Measurements from ENCODE around the gene IARS2. TPM values are rescaled to one million over a fixed set of nuclear protein-coding genes. Genes with fewer than 3 reads are reported as not detected.
A peak's percentile ranks its signal among the peaks of the same experiment; 100 is the strongest.

Gene IARS2
- total RNA-seq, 1 experiment from 2014 or later: 123 TPM

DNA sequence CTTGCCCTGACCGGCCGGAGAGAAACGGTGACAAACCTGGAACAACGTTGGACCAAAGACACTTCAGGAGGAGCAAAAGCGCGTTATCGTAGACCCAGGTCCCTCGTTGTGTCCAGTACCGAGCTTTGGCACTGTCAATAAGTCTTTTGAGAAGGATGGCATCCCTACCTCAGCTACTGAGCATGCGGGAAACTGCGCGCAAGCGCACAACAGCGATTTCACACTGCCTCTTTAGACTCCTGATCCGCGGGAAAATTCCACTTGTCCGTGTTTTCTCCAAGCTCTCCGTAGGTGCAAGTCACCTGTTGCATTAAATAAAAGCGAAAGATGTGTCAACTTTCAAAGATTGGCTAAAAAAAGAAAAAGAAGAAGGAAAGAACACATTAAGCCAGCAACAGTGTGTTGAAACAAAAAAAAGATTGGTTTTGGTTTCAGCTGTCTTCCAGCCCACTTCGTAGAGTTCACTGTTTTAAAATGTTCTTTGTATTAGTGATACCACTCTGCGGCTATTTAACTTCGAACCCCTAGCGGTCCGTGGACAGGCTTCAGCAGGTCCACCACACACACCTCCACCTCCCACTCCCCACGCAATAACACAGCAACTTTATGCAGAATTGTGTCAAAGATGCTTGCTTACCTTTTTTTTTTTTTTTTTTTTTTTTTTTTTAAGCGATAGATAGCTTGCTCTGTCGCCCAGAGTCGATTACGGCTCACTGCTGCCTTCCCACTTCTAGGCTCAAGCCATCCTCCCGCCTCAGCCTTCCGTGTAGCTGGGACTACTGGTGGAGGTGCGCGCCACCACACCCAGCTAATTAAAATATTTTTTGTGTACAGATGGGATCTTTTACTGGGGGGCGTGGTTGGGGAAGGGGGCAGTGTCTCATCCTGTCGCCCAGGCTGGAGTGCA lies 4.0 kb upstream of the IARS2 start, which contains the start of gene BPNT1:
TSS of gene BPNT1 (minus strand) at position 139 of the 907 bp plus-strand sequence. CDS start 9,942 bp downstream, outside the sequence.
- H3K9me3 Mint-ChIP-seq (ENCODE audit: unreplicated experiment): no peaks in the 10 kb centered on the region
- no peaks in the 10 kb centered on the region for H3K27me3 Mint-ChIP-seq (ENCODE audit: insufficient read depth, unreplicated experiment)
- BruUV-seq (replicated peaks): no TSS peak
- peaks cover 14% of the 10 kb centered on the region for H3K36me3 Mint-ChIP-seq (ENCODE audit: insufficient read depth, unreplicated experiment)
- intact Hi-C loops (cut with micrococcal nuclease; ENCODE audit: unreplicated experiment): loop anchor here (1.0 kb wide), 1 partner anchor 44 kb away; the partner anchor contains the start of gene EPRS1
- Histone ChIP-seq H3K4me1 (0 out of 2 replicates have a peak, but pooled peaks cover 5% of the 10 kb centered on the region), H3K4me3 (ENCODE audit: low read depth, low read length) (peak within 1 kb of the TSS; percentile 69), H3K9me3 (no peaks in the 10 kb centered on the region), H3K36me3 (ENCODE audit: control insufficient read depth, insufficient read depth, low read length) (no peaks in the 10 kb centered on the region), H3K27me3 (replicated peaks; ENCODE audit: control insufficient read depth, insufficient read depth, low read length) (no peaks in the 10 kb centered on the region)
- H3K4me3 Mint-ChIP-seq (ENCODE audit: unreplicated experiment): peak within 1 kb of the TSS; percentile 100
- POLR2A ChIA-PET: interaction anchor here (0.6 to 0.9 kb wide), 3 partner anchors 44 to 112 kb away, joined by 4 to 6 read pairs (median 5); partner anchors contain the start of gene EPRS1
- H3K27ac Mint-ChIP-seq (ENCODE audit: unreplicated experiment): peak within 1 kb of the TSS; percentile 94
- peak; percentile 96 to 97 for DNase-seq
- H3K4me1 Mint-ChIP-seq (ENCODE audit: low read depth, unreplicated experiment): no peaks in the 10 kb centered on the region
- CTCF ChIA-PET: interaction anchor here (0.6 to 0.7 kb wide), 7 partner anchors 23 to 459 kb away, joined by 3 to 5 read pairs (median 4); partner anchors contain the start of gene EPRS1
- TF ChIP-seq, protein P1, sequence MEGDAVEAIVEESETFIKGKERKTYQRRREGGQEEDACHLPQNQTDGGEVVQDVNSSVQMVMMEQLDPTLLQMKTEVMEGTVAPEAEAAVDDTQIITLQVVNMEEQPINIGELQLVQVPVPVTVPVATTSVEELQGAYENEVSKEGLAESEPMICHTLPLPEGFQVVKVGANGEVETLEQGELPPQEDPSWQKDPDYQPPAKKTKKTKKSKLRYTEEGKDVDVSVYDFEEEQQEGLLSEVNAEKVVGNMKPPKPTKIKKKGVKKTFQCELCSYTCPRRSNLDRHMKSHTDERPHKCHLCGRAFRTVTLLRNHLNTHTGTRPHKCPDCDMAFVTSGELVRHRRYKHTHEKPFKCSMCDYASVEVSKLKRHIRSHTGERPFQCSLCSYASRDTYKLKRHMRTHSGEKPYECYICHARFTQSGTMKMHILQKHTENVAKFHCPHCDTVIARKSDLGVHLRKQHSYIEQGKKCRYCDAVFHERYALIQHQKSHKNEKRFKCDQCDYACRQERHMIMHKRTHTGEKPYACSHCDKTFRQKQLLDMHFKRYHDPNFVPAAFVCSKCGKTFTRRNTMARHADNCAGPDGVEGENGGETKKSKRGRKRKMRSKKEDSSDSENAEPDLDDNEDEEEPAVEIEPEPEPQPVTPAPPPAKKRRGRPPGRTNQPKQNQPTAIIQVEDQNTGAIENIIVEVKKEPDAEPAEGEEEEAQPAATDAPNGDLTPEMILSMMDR (IDR thresholded peaks at IDR 0.05; ENCODE audit: insufficient read depth in 1 of 2, low read depth in 1 of 2, low read length in 1 of 2, severe bottlenecking in 1 of 2, unreplicated experiment in 1 of 2): no peak

DNA sequence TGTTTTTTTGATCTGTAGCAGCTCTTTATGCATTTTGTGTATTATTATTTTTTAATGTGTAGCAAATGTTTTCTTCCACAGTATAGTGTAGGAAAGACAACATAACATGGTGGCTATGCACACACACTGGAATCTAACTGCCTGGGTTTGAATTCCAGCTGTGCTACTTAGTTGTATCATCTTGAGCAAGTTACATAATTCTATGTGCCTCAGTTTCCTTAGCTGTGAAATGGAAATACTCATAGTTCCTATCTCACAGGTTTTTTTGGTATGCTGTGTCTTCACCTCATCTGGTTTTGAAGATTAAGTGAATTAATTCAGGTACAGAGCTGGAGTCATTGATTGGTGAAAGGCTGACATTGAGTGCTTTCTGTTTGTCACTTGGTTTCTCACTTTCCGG lies 1.2 kb upstream of the IARS2 start:
- Mint-ChIP-seq H3K36me3 (ENCODE audit: insufficient read depth, unreplicated experiment) (peaks cover 35% of the 10 kb centered on the region), H3K4me1 (ENCODE audit: low read depth, unreplicated experiment) (peaks cover 10% of the 10 kb centered on the region), H3K27me3 (ENCODE audit: insufficient read depth, unreplicated experiment) (no peaks in the 10 kb centered on the region), H3K9me3 (ENCODE audit: unreplicated experiment) (no peaks in the 10 kb centered on the region), H3K4me3 (ENCODE audit: unreplicated experiment) (no peak overlapping the region), H3K27ac (ENCODE audit: unreplicated experiment) (no peak overlapping the region)
- CTCF ChIA-PET: no interaction called here
- TF ChIP-seq, protein P1 (IDR thresholded peaks at IDR 0.05; ENCODE audit: insufficient read depth in 1 of 2, low read depth in 1 of 2, low read length in 1 of 2, severe bottlenecking in 1 of 2, unreplicated experiment in 1 of 2): no peak
- H3K27me3 ChIP-seq (replicated peaks; ENCODE audit: control insufficient read depth, insufficient read depth, low read length): no peaks in the 10 kb centered on the region
- BruUV-seq (replicated peaks): no TSS peak
- intact Hi-C loops (cut with micrococcal nuclease; ENCODE audit: unreplicated experiment): loop anchor here (1.0 kb wide), 1 partner anchor 46 kb away; the partner anchor contains the start of gene EPRS1
- 0 out of 2 replicates have a peak, but pooled peaks cover 5% of the 10 kb centered on the region for H3K4me1 ChIP-seq
- no peak for DNase-seq
- POLR2A ChIA-PET: no interaction called here
- no peaks in the 10 kb centered on the region for H3K9me3 ChIP-seq
- H3K4me3 ChIP-seq (ENCODE audit: low read depth, low read length): no peak overlapping the region
- H3K36me3 ChIP-seq (ENCODE audit: control insufficient read depth, insufficient read depth, low read length): no peaks in the 10 kb centered on the region

DNA sequence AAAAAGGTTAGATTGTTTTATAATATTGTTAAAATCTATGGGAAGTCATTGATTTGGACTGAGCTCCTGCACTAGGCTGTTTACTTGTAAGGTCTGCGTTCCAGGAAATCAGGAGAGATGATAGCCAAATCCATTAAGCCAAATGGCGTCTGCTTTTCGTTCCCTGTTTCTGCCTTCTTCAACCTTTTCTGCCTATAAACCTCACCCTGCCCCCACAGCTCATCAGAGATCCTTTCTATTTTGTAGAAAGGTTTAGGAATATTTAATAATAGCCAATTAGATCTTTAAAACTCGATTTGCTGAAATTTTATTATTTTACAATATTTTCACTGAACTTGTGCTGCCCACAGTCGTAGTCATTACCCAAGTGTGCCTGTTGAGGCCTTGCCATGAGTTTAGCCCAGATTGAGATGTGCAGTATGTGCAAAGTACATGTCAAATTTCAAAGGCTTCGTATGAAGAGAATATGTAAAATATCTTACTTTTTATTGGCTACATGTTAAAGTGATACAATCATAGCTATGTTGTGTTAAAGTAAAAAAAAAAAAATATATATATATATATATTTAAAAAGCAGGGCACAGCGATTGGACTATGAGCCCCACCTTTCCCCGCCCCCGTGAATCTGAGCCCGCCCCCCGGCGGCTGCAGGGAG lies 444 bp upstream of the IARS2 start:
- Mint-ChIP-seq H3K4me3 (ENCODE audit: unreplicated experiment) (peak overlapping the region; percentile 69), H3K9me3 (ENCODE audit: unreplicated experiment) (no peaks in the 10 kb centered on the region), H3K4me1 (ENCODE audit: low read depth, unreplicated experiment) (peaks cover 10% of the 10 kb centered on the region), H3K27ac (ENCODE audit: unreplicated experiment) (no peak overlapping the region), H3K27me3 (ENCODE audit: insufficient read depth, unreplicated experiment) (no peaks in the 10 kb centered on the region), H3K36me3 (ENCODE audit: insufficient read depth, unreplicated experiment) (peaks cover 42% of the 10 kb centered on the region)
- Histone ChIP-seq H3K4me3 (ENCODE audit: low read depth, low read length) (peak overlapping the region; percentile 85), H3K27me3 (replicated peaks; ENCODE audit: control insufficient read depth, insufficient read depth, low read length) (no peaks in the 10 kb centered on the region), H3K4me1 (0 out of 2 replicates have a peak, but pooled peaks cover 5% of the 10 kb centered on the region), H3K36me3 (ENCODE audit: control insufficient read depth, insufficient read depth, low read length) (peaks cover 2% of the 10 kb centered on the region; the same call in 1 of the 2 replicates), H3K9me3 (no peaks in the 10 kb centered on the region)
- TF ChIP-seq, protein P1 (IDR thresholded peaks at IDR 0.05; ENCODE audit: insufficient read depth in 1 of 2, low read depth in 1 of 2, low read length in 1 of 2, severe bottlenecking in 1 of 2, unreplicated experiment in 1 of 2): no peak
- DNase-seq: no peak
- no TSS peak for BruUV-seq (replicated peaks)
- intact Hi-C loops (cut with micrococcal nuclease; ENCODE audit: unreplicated experiment): loop anchor here (1.0 kb wide), 2 partner anchors 29 to 47 kb away; partner anchors contain the start of gene EPRS1
- ChIA-PET POLR2A (interaction anchor here (0.6 kb wide), 1 partner anchor 20 kb away, joined by 4 read pairs; no protein-coding TSS in a partner anchor), CTCF (no interaction called here)

Measured in Caco-2 (cell line).